ENCODE data around the gene LYPD6B. TPM values are rescaled to one million over a fixed set of nuclear protein-coding genes. Genes with fewer than 3 reads are reported as not detected.

LYPD6B gene
- total and polyA plus RNA-seq, 2 donors (not counting 3 experiments of a cell fraction or from before 2014, with no cell fraction given) = not detected

DNA sequence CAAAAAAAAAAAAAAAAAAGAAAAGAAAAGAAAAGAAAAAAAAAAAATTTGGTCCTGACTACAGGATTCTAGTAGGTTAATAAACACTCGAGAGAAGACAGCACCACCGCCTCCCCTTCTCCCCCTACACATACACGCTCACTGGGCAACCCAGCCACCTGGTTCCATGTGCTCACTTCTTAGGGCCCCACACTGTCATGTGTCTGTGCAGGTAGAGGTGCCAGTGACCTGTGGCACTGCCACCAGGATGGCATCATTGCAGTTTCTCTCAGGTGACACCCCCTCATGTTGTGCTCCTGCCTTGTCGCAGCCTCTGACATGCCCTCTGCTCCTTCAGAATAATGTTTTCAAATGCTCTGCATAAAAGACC, 39.7 kb upstream of the LYPD6B start:
- TF ChIP-seq POLR2AphosphoS5 (IDR thresholded peaks at IDR 0.05; ENCODE audit: insufficient read depth, low read depth, low read length) (no peak), FOS (IDR thresholded peaks at IDR 0.05; ENCODE audit: borderline replicate concordance, insufficient read depth, low read length) (no peak), MYC (IDR thresholded peaks at IDR 0.05; ENCODE audit: low read depth, low read length) (no peak), POLR2A (IDR thresholded peaks at IDR 0.05; ENCODE audit: low read depth, low read length) (no peak), JUN (IDR thresholded peaks at IDR 0.05; ENCODE audit: borderline replicate concordance, insufficient read depth, insufficient read length, low read depth) (no peak), EZH2 (IDR thresholded peaks at IDR 0.05; ENCODE audit: borderline replicate concordance, low read depth, low read length, severe bottlenecking) (no peak), GATA2 (IDR thresholded peaks at IDR 0.05; ENCODE audit: insufficient read depth, insufficient read length, low read depth, low read length) (no peak)
- TF ChIP-seq, protein P1, sequence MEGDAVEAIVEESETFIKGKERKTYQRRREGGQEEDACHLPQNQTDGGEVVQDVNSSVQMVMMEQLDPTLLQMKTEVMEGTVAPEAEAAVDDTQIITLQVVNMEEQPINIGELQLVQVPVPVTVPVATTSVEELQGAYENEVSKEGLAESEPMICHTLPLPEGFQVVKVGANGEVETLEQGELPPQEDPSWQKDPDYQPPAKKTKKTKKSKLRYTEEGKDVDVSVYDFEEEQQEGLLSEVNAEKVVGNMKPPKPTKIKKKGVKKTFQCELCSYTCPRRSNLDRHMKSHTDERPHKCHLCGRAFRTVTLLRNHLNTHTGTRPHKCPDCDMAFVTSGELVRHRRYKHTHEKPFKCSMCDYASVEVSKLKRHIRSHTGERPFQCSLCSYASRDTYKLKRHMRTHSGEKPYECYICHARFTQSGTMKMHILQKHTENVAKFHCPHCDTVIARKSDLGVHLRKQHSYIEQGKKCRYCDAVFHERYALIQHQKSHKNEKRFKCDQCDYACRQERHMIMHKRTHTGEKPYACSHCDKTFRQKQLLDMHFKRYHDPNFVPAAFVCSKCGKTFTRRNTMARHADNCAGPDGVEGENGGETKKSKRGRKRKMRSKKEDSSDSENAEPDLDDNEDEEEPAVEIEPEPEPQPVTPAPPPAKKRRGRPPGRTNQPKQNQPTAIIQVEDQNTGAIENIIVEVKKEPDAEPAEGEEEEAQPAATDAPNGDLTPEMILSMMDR (IDR thresholded peaks at IDR 0.05; ENCODE audit: extremely low read depth in 1 of 2, insufficient read depth in 1 of 2, low read depth in 1 of 2, low read length in 2 of 2) = no peak
- TF ChIP-seq, protein P2, sequence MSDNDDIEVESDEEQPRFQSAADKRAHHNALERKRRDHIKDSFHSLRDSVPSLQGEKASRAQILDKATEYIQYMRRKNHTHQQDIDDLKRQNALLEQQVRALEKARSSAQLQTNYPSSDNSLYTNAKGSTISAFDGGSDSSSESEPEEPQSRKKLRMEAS (IDR thresholded peaks at IDR 0.05; ENCODE audit: insufficient read depth, insufficient read length) = no peak
- intact Hi-C loops (cut with micrococcal nuclease) (no loop called here), dilution Hi-C loops (cut with MboI; ENCODE audit: extremely low pct_ligation_motif_present, low sequenced_read_pairs) (no loop called here)
- H4K20me1 ChIP-seq (replicated peaks; ENCODE audit: control insufficient read depth, extremely low read depth, insufficient read depth, low read length) = no peaks in the 10 kb centered on the region
- no peaks in the 10 kb centered on the region for H3K9me1 ChIP-seq (replicated peaks; ENCODE audit: control insufficient read depth, extremely low read depth, insufficient read depth, low read length)
- no peak for DNase-seq (ENCODE audit: low read depth, low spot score)
- BruUV-seq (replicated peaks) = no TSS peak
- H3K27ac ChIP-seq (ENCODE audit: insufficient read depth, low read depth, low read length) = no peak overlapping the region
- H3K4me1 ChIP-seq (ENCODE audit: control insufficient read depth, extremely low read depth, insufficient read depth, low read length) = no peaks in the 10 kb centered on the region
- H3K4me3 ChIP-seq (replicated peaks in 1 of 3; ENCODE audit: insufficient read depth in 1 of 3, low read depth in 1 of 3, low read length in 3 of 3) = no peak overlapping the region
- no peak overlapping the region for H3K4me2 ChIP-seq (ENCODE audit: insufficient read depth, low read length)
- peaks cover 0 to 6% of the 10 kb centered on the region in 2 experiments for H3K27me3 ChIP-seq (ENCODE audit: control insufficient read depth in 2 of 2, insufficient read depth in 2 of 2, low read length in 2 of 2)
- no peak overlapping the region for H2AFZ ChIP-seq (ENCODE audit: low read depth, low read length)
- no peak overlapping the region for H3K9ac ChIP-seq (replicated peaks; ENCODE audit: extremely low read depth, insufficient read depth, low read length)
- no peak for FAIRE-seq
- CTCF ChIA-PET = no interaction called here
- no peaks in the 10 kb centered on the region for H3K36me3 ChIP-seq (ENCODE audit: control insufficient read depth in 2 of 2, extremely low read depth in 1 of 2, insufficient read depth in 2 of 2, low read length in 2 of 2)
- H3K79me2 ChIP-seq (ENCODE audit: control insufficient read depth, insufficient read depth, low read length) = no peaks in the 10 kb centered on the region
- POLR2A ChIA-PET = no interaction called here
- no peaks in the 10 kb centered on the region for H3K9me3 ChIP-seq (replicated peaks; ENCODE audit: control insufficient read depth, insufficient read depth, low read length)

All from endothelial cell of umbilical vein (primary cell).